ENCODE data around the gene CCDC12.
"Not testable (repeated sequence)": the region's sequence is repeated elsewhere in the genome, so short reads cannot be mapped to it uniquely, and the experiment has no call there.

Gene CCDC12

GRCh38 chr3:46984591-46985459 lies 8.3 kb upstream of the CCDC12 start:
- DNase-seq (ENCODE audit: low read depth, low spot score), result no peak
- peak overlapping the region; percentile 40 for H3K27ac ChIP-seq

- peak overlapping the region; percentile 91 for H3K27ac ChIP-seq
- no peak for DNase-seq (ENCODE audit: low read depth, low spot score)
Observed at GRCh38 chr3:46982546-46982945, 6.0 kb upstream of the CCDC12 start.

- DNase-seq (ENCODE audit: low read depth, low spot score), result no peak
- H3K27ac ChIP-seq, result peak overlapping the region; percentile 91
Observed at GRCh38 chr3:46981932-46982471, 5.5 kb upstream of the CCDC12 start.

GRCh38 chr3:46979958-46980497 lies 3.5 kb upstream of the CCDC12 start:
- H3K27ac ChIP-seq, result peak overlapping the region; percentile 91
- no peak for DNase-seq (ENCODE audit: low read depth, low spot score)

- peak; percentile 69 for DNase-seq (ENCODE audit: low read depth, low spot score)
- peak within 1 kb of the TSS; percentile 91 for H3K27ac ChIP-seq
Observed at GRCh38 chr3:46978985-46979944, 2.7 kb upstream of the CCDC12 start, which contains the start of gene NBEAL2. Gene NBEAL2 (plus strand): TSS chr3:46979666. CDS start chr3:46979862, 196 bp downstream.

- no peak for DNase-seq (ENCODE audit: low read depth, low spot score)
- H3K27ac ChIP-seq, result peak overlapping the region; percentile 91
Observed at GRCh38 chr3:46978381-46978780, 1.8 kb upstream of the CCDC12 start.

- DNase-seq (ENCODE audit: low read depth, low spot score), result no peak
- peak overlapping the region; percentile 91 for H3K27ac ChIP-seq
Observed at GRCh38 chr3:46977811-46978195, 1.3 kb upstream of the CCDC12 start.

- no peak overlapping the region for H3K27ac ChIP-seq
- no peak for DNase-seq (ENCODE audit: low read depth, low spot score)
Observed at GRCh38 chr3:46974421-46975171, 1.9 kb downstream of the CCDC12 start.

- DNase-seq (ENCODE audit: low read depth, low spot score), result no peak
- H3K27ac ChIP-seq, result no peak overlapping the region
Observed at GRCh38 chr3:46972396-46972795, 4.1 kb downstream of the CCDC12 start.

GRCh38 chr3:46971742-46972141 lies 4.8 kb downstream of the CCDC12 start:
- no peak overlapping the region for H3K27ac ChIP-seq
- DNase-seq (ENCODE audit: low read depth, low spot score), result no peak

- no peak overlapping the region for H3K27ac ChIP-seq
- DNase-seq (ENCODE audit: low read depth, low spot score), result no peak
Observed at GRCh38 chr3:46971151-46971550, 5.4 kb downstream of the CCDC12 start.

GRCh38 chr3:46970391-46971091 lies 6.0 kb downstream of the CCDC12 start:
- no peak for DNase-seq (ENCODE audit: low read depth, low spot score)

GRCh38 chr3:46968783-46969428 lies 7.6 kb downstream of the CCDC12 start:
- no peak overlapping the region for H3K27ac ChIP-seq

More at GRCh38 chr3:46970391-46971091, 6.0 kb downstream of the CCDC12 start:
- no peak overlapping the region for H3K27ac ChIP-seq

GRCh38 chr3:46966811-46967210 lies 9.7 kb downstream of the CCDC12 start:
- no peak overlapping the region for H3K27ac ChIP-seq

More at GRCh38 chr3:46968783-46969428, 7.6 kb downstream of the CCDC12 start:
- no peak for DNase-seq (ENCODE audit: low read depth, low spot score)

GRCh38 chr3:46965151-46965550 lies 11.4 kb downstream of the CCDC12 start:
- no peak overlapping the region for H3K27ac ChIP-seq
- no peak for DNase-seq (ENCODE audit: low read depth, low spot score)

More at GRCh38 chr3:46966811-46967210, 9.7 kb downstream of the CCDC12 start:
- no peak for DNase-seq (ENCODE audit: low read depth, low spot score)

- H3K27ac ChIP-seq; DNase-seq (ENCODE audit: low read depth, low spot score): not testable (repeated sequence)
Observed at GRCh38 chr3:46964038-46964590, 12.4 kb downstream of the CCDC12 start.

- no peak for DNase-seq (ENCODE audit: low read depth, low spot score)
- H3K27ac ChIP-seq, result no peak overlapping the region
Observed at GRCh38 chr3:46962990-46963389, 13.6 kb downstream of the CCDC12 start.

GRCh38 chr3:46962427-46962826 lies 14.1 kb downstream of the CCDC12 start:
- DNase-seq (ENCODE audit: low read depth, low spot score), result no peak

More at GRCh38 chr3:46962427-46962826, 14.1 kb downstream of the CCDC12 start:
- H3K27ac ChIP-seq, result no peak overlapping the region
